ENCODE results near the gene APOBEC3A. TPM values are rescaled to one million over a fixed set of nuclear protein-coding genes. Genes with fewer than 3 reads are reported as not detected.

The APOBEC3A gene
- total and polyA plus RNA-seq, 2 donors (not counting 1 experiment from before 2014, with no cell fraction given) = 2.8 TPM; not detected in 1

GRCh38 chr22:39003165-39003638, 45.8 kb downstream of the APOBEC3A start:
- 21% methylated on average over 7 of the region's 7 CpGs for WGBS (ENCODE audit: insufficient coverage)
- H3K4me1 ChIP-seq (ENCODE audit: control insufficient read depth in 2 of 2, insufficient read depth in 2 of 2, low read length in 2 of 2) = peaks cover 7 to 12% of the 10 kb centered on the region in 2 donors
- peak overlapping the region; percentile 11 for H3K4me2 ChIP-seq (replicated peaks; ENCODE audit: low read depth, low read length, poor library complexity, severe bottlenecking)
- CTCF ChIA-PET = interaction anchor here (0.6 to 10.2 kb wide), 46 partner anchors 8 to 951 kb away, joined by 3 to 167 read pairs (median 4); partner anchors contain the start of genes APOBEC3A, APOBEC3B, APOBEC3C and CBX6
- Mint-ChIP-seq H3K4me1 (peaks cover 13% of the 10 kb centered on the region), H3K4me3 (no peak overlapping the region), H3K27ac (peak overlapping the region; percentile 27), H3K27me3 (peaks cover 2% of the 10 kb centered on the region), H3K9me3 (ENCODE audit: insufficient read depth) (no peaks in the 10 kb centered on the region)
- H3K9ac ChIP-seq (ENCODE audit: low read length) = no peak overlapping the region
- DNase-seq (peak; percentile 84), ATAC-seq (ENCODE audit: low read depth) (peak; percentile 93)
- H3K79me2 ChIP-seq (ENCODE audit: control insufficient read depth, insufficient read depth, low read length) = peaks cover 2% of the 10 kb centered on the region
- TF ChIP-seq EZH2 (IDR thresholded peaks at IDR 0.05; ENCODE audit: borderline replicate concordance, insufficient read depth, low read depth, low read length, poor library complexity, severe bottlenecking) (no peak), CTCF (IDR thresholded peaks at IDR 0.05) (peak; percentile 80)
- no peaks in the 10 kb centered on the region for H3K27me3 ChIP-seq (replicated peaks in 1 of 4; ENCODE audit: control extremely low read depth in 1 of 4, control insufficient read depth in 3 of 4, insufficient read depth in 4 of 4, low read length in 3 of 4)
- POLR2A ChIA-PET = interaction anchor here (0.6 to 1.4 kb wide), 5 partner anchors 21 to 1743 kb away, joined by 4 to 8 read pairs (median 5); partner anchors contain the start of genes APOBEC3B and RPL3
- H4K20me1 ChIP-seq (ENCODE audit: control insufficient read depth, insufficient read depth, low read length, poor library complexity, severe bottlenecking) = no peaks in the 10 kb centered on the region
- H3K9me3 ChIP-seq (ENCODE audit: control extremely low read depth in 1 of 3, control insufficient read depth in 2 of 3, insufficient read depth in 1 of 3, low read length in 2 of 3) = peaks cover 0 to 3% (median 0%) of the 10 kb centered on the region in 3 donors
- no peak overlapping the region for H3K4me3 ChIP-seq (ENCODE audit: control extremely low read depth in 1 of 5, extremely low read depth in 1 of 5, insufficient read depth in 1 of 5, low read depth in 2 of 5, low read length in 4 of 5)
- no peak overlapping the region for H3K27ac ChIP-seq (ENCODE audit: low read length in 2 of 2)
- intact Hi-C loops (cut with micrococcal nuclease) = loop anchor here (1.0 kb wide), 4 partner anchors 21 to 133 kb away; partner anchors contain the start of gene APOBEC3B
- H2AFZ ChIP-seq (ENCODE audit: insufficient read depth, low read depth, low read length, poor library complexity, severe bottlenecking) = no peak overlapping the region
- no peaks in the 10 kb centered on the region for H3K36me3 ChIP-seq (replicated peaks in 1 of 2; ENCODE audit: control extremely low read depth in 1 of 2, control insufficient read depth in 1 of 2, extremely low read depth in 1 of 2, insufficient read depth in 2 of 2, low read length in 1 of 2)

GRCh38 chr22:39007177-39007576, 49.8 kb downstream of the APOBEC3A start:
- POLR2A ChIA-PET = no interaction called here

More at GRCh38 chr22:39007177-39007576, 49.8 kb downstream of the APOBEC3A start:
- intact Hi-C loops (cut with micrococcal nuclease) = loop anchor here (1.0 kb wide), 3 partner anchors 111 to 137 kb away; no protein-coding TSS in a partner anchor
- WGBS (ENCODE audit: insufficient coverage) = no CpG with 5 or more reads among the region's 5 CpGs
- Histone ChIP-seq H3K4me2 (replicated peaks; ENCODE audit: low read depth, low read length, poor library complexity, severe bottlenecking) (no peak overlapping the region), H3K36me3 (replicated peaks in 1 of 2; ENCODE audit: control extremely low read depth in 1 of 2, control insufficient read depth in 1 of 2, extremely low read depth in 1 of 2, insufficient read depth in 2 of 2, low read length in 1 of 2) (no peaks in the 10 kb centered on the region), H2AFZ (ENCODE audit: insufficient read depth, low read depth, low read length, poor library complexity, severe bottlenecking) (no peak overlapping the region), H3K27me3 (replicated peaks in 1 of 4; ENCODE audit: control extremely low read depth in 1 of 4, control insufficient read depth in 3 of 4, insufficient read depth in 4 of 4, low read length in 3 of 4) (no peaks in the 10 kb centered on the region), H3K4me1 (ENCODE audit: control insufficient read depth in 2 of 2, insufficient read depth in 2 of 2, low read length in 2 of 2) (peaks cover 7 to 16% of the 10 kb centered on the region in 2 donors), H3K4me3 (ENCODE audit: control extremely low read depth in 1 of 5, extremely low read depth in 1 of 5, insufficient read depth in 1 of 5, low read depth in 2 of 5, low read length in 4 of 5) (no peak overlapping the region), H3K9me3 (ENCODE audit: control extremely low read depth in 1 of 3, control insufficient read depth in 2 of 3, insufficient read depth in 1 of 3, low read length in 2 of 3) (no peaks in the 10 kb centered on the region), H4K20me1 (ENCODE audit: control insufficient read depth, insufficient read depth, low read length, poor library complexity, severe bottlenecking) (no peaks in the 10 kb centered on the region), H3K9ac (ENCODE audit: low read length) (no peak overlapping the region), H3K27ac (ENCODE audit: low read length in 2 of 2) (no peak overlapping the region), H3K79me2 (ENCODE audit: control insufficient read depth, insufficient read depth, low read length) (peaks cover 39% of the 10 kb centered on the region)
- DNase-seq = no peak
- H3K27ac Mint-ChIP-seq = no peak overlapping the region
- H3K4me3 Mint-ChIP-seq = no peak overlapping the region
- H3K27me3 Mint-ChIP-seq = no peaks in the 10 kb centered on the region
- CTCF ChIA-PET = interaction anchor here (0.6 to 10.2 kb wide), 18 partner anchors 23 to 522 kb away, joined by 3 to 167 read pairs (median 4); partner anchors contain the start of gene CBX6
- no peaks in the 10 kb centered on the region for H3K9me3 Mint-ChIP-seq (ENCODE audit: insufficient read depth)
- no peak for ATAC-seq (ENCODE audit: low read depth)
- peaks cover 24% of the 10 kb centered on the region for H3K4me1 Mint-ChIP-seq
- no peak for TF ChIP-seq EZH2 (IDR thresholded peaks at IDR 0.05; ENCODE audit: borderline replicate concordance, insufficient read depth, low read depth, low read length, poor library complexity, severe bottlenecking)
- no peak for TF ChIP-seq CTCF (IDR thresholded peaks at IDR 0.05)

Data from B cell (primary cell).